H9 (cell line): Measurements from ENCODE around the gene MICAL2. TPM values are rescaled to one million over a fixed set of nuclear protein-coding genes. Genes with fewer than 3 reads are reported as not detected.

Source experiments
- DNase-seq: peaks from one replicate; pipeline ENCODE4 v3.0.0-alpha.2; 2017
- H2AFZ ChIP-seq: one replicate; pipeline ENCODE4 v1.6.1; 2013; ENCODE audit warnings: mild to moderate bottlenecking, low read length, control low read depth, moderate library complexity
- H2AK5ac ChIP-seq: 2 replicates; pipeline ENCODE4 v1.6.1; 2013; ENCODE audit warnings: low read length, control low read depth, mixed read lengths; ENCODE audit not compliant: insufficient read length
- H2BK120ac ChIP-seq: one replicate; pipeline ENCODE4 v1.6.1; 2013; ENCODE audit warnings: low read depth, mild to moderate bottlenecking, low read length, control low read depth, inconsistent platforms; ENCODE audit not compliant: poor library complexity, severe bottlenecking
- H2BK12ac ChIP-seq: 2 replicates; pipeline ENCODE4 v1.6.1; 2013; ENCODE audit warnings: low read length, control low read depth, mixed read lengths, low read depth; ENCODE audit not compliant: insufficient read length
- H2BK15ac ChIP-seq: 2 replicates; pipeline ENCODE4 v1.6.1; 2013; ENCODE audit warnings: low read depth, low read length, control low read depth
- H2BK20ac ChIP-seq: one replicate; pipeline ENCODE4 v1.6.1; 2013; ENCODE audit warnings: low read depth, mild to moderate bottlenecking, low read length, control low read depth, inconsistent platforms; ENCODE audit not compliant: poor library complexity, severe bottlenecking
- H2BK5ac ChIP-seq: 2 replicates; pipeline ENCODE4 v1.6.1; 2013; ENCODE audit warnings: low read length, control low read depth, mixed read lengths; ENCODE audit not compliant: insufficient read length
- H3K14ac ChIP-seq: 2 replicates; pipeline ENCODE4 v1.6.1; 2013; ENCODE audit warnings: low read length, control low read depth; ENCODE audit not compliant: insufficient read depth
- H3K18ac ChIP-seq: 2 replicates; pipeline ENCODE4 v1.6.1; 2013; ENCODE audit warnings: low read depth, mild to moderate bottlenecking, mixed read lengths, low read length, control low read depth; ENCODE audit not compliant: insufficient read length
- H3K23ac ChIP-seq: 2 replicates; pipeline ENCODE4 v1.6.1; 2013; ENCODE audit warnings: low read length, control low read depth, mixed read lengths, low read depth; ENCODE audit not compliant: insufficient read length
- H3K23me2 ChIP-seq: 2 replicates; pipeline ENCODE4 v1.6.1; 2013; ENCODE audit warnings: low read depth, mild to moderate bottlenecking, mixed read lengths, low read length, control low read depth; ENCODE audit not compliant: insufficient read length, poor library complexity, severe bottlenecking
- H3K27ac ChIP-seq: 2 replicates; pipeline ENCODE4 v1.5.1; 2013; ENCODE audit warnings: low read length, control low read depth, mixed read lengths, low read depth; ENCODE audit not compliant: insufficient read length
- H3K27me3 ChIP-seq: 2 replicates; pipeline ENCODE4 v1.6.1; 2013; ENCODE audit warnings: low read length, control low read depth, inconsistent platforms; ENCODE audit not compliant: insufficient read depth
- H3K4ac ChIP-seq: 2 replicates; pipeline ENCODE4 v1.6.1; 2013; ENCODE audit warnings: low read depth, mild to moderate bottlenecking, control low read depth, inconsistent platforms, low read length, moderate library complexity
- H3K4me1 ChIP-seq: 2 replicates; pipeline ENCODE4 v1.6.1; 2013; ENCODE audit warnings: low read length, control low read depth, inconsistent platforms; ENCODE audit not compliant: insufficient read depth
- H3K4me2 ChIP-seq: 2 replicates; pipeline ENCODE4 v1.6.1; 2013; ENCODE audit warnings: low read length, control low read depth, mixed read lengths; ENCODE audit not compliant: insufficient read length, insufficient read depth
- H3K56ac ChIP-seq: 2 replicates; pipeline ENCODE4 v1.6.1; 2013; ENCODE audit warnings: low read depth, mild to moderate bottlenecking, mixed read lengths, low read length, control low read depth; ENCODE audit not compliant: insufficient read length
- H3K79me1 ChIP-seq: 2 replicates; pipeline ENCODE4 v1.6.1; 2013; ENCODE audit warnings: low read depth, mild to moderate bottlenecking, moderate library complexity, low read length, control low read depth, inconsistent platforms; ENCODE audit not compliant: insufficient read depth, poor library complexity, severe bottlenecking
- H3K79me2 ChIP-seq: 2 replicates; pipeline ENCODE4 v1.6.1; 2013; ENCODE audit warnings: low read length, control low read depth, inconsistent platforms; ENCODE audit not compliant: insufficient read depth
- H3K9ac ChIP-seq: 2 replicates; pipeline ENCODE4 v1.6.1; 2013; ENCODE audit warnings: low read length, control low read depth, mixed read lengths; ENCODE audit not compliant: insufficient read length; ENCODE audit errors: extremely low read depth
- H3K9me3 ChIP-seq: one replicate; pipeline ENCODE4 v1.6.1; 2013; ENCODE audit warnings: low read depth, low read length, inconsistent platforms; ENCODE audit not compliant: control insufficient read depth
- H3T11ph ChIP-seq: one replicate; pipeline ENCODE4 v1.6.1; 2013; ENCODE audit warnings: mild to moderate bottlenecking, low read length, control low read depth, inconsistent platforms
- H4K20me1 ChIP-seq: one replicate; pipeline ENCODE4 v1.6.1; 2013; ENCODE audit not compliant: control insufficient read depth, insufficient read length, insufficient read depth
- H4K5ac ChIP-seq: 2 replicates; pipeline ENCODE4 v1.6.1; 2013; ENCODE audit warnings: low read depth, mild to moderate bottlenecking, mixed read lengths, low read length, control low read depth; ENCODE audit not compliant: insufficient read length
- H4K8ac ChIP-seq: replicated peaks from 2 replicates; pipeline ENCODE4 v1.6.1; 2013; ENCODE audit warnings: low read length, control low read depth, mixed read lengths, low read depth; ENCODE audit not compliant: insufficient read length
- H4K91ac ChIP-seq: 2 replicates; pipeline ENCODE4 v1.6.1; 2013; ENCODE audit warnings: low read depth, mild to moderate bottlenecking, moderate library complexity, mixed read lengths, low read length, control low read depth; ENCODE audit not compliant: insufficient read length
- H3K27ac Mint-ChIP-seq, 3 experiments: 2 replicates in 2 of 3; 3 replicates in 1 of 3; pipeline ENCODE4 v1.8.0; 2020 to 2021; ENCODE audit warnings: mixed read lengths in 3 of 3, mild to moderate bottlenecking in 1 of 3, moderate library complexity in 1 of 3
- H3K27me3 Mint-ChIP-seq: 2 replicates; pipeline ENCODE4 v1.8.0; 2021; ENCODE audit warnings: low read depth, mild to moderate bottlenecking, moderate library complexity, mixed read lengths
- H3K36me3 Mint-ChIP-seq, 3 experiments: 2 replicates in 2 of 3; 3 replicates in 1 of 3; pipeline ENCODE4 v1.8.0; 2020 to 2021; ENCODE audit warnings: low read depth in 3 of 3, mixed read lengths in 3 of 3; ENCODE audit not compliant: insufficient read depth in 1 of 3
- H3K4me1 Mint-ChIP-seq, 2 experiments: 2 replicates each; pipeline ENCODE4 v1.8.0; 2020; ENCODE audit warnings: mixed read lengths in 2 of 2
- H3K4me3 Mint-ChIP-seq, 2 experiments: 2 replicates in 1 of 2; 3 replicates in 1 of 2; pipeline ENCODE4 v1.8.0; 2020 to 2021; ENCODE audit warnings: mild to moderate bottlenecking in 2 of 2, mixed read lengths in 2 of 2, moderate library complexity in 1 of 2
- H3K9me3 Mint-ChIP-seq, 2 experiments: 2 replicates in 1 of 2; 3 replicates in 1 of 2; pipeline ENCODE4 v1.8.0; 2020; ENCODE audit warnings: mild to moderate bottlenecking in 2 of 2, mixed read lengths in 2 of 2, moderate library complexity in 1 of 2
- WGBS: extraction: QIAGEN DNeasy Blood & Tissue Kit; methylation state at CpG from one replicate; pipeline ENCODE4 v1.1.7; 2013; ENCODE audit warnings: missing lambda C conversion rate, low lambda C conversion rate, mixed read lengths; ENCODE audit not compliant: insufficient read length; ENCODE audit errors: extremely low coverage; 5-methylcytosine and 5-hydroxymethylcytosine counted together
- total RNA-seq: library from RNA; stranded (reverse); gene quantifications from 2 replicates; pipeline ENCODE4 v1.2.1, GENCODE V29; 2021
- TF ChIP-seq, protein P1 (sequence below): fragments of 200-600 bp; sonication (generic); conservative IDR thresholded peaks from 3 replicates; pipeline ENCODE4 v1.8.0; 2021; ENCODE audit warnings: antibody characterized with exemption, mild to moderate bottlenecking

MICAL2 gene
- total RNA-seq, 1 experiment from 2014 or later, result 4.7 TPM

DNA sequence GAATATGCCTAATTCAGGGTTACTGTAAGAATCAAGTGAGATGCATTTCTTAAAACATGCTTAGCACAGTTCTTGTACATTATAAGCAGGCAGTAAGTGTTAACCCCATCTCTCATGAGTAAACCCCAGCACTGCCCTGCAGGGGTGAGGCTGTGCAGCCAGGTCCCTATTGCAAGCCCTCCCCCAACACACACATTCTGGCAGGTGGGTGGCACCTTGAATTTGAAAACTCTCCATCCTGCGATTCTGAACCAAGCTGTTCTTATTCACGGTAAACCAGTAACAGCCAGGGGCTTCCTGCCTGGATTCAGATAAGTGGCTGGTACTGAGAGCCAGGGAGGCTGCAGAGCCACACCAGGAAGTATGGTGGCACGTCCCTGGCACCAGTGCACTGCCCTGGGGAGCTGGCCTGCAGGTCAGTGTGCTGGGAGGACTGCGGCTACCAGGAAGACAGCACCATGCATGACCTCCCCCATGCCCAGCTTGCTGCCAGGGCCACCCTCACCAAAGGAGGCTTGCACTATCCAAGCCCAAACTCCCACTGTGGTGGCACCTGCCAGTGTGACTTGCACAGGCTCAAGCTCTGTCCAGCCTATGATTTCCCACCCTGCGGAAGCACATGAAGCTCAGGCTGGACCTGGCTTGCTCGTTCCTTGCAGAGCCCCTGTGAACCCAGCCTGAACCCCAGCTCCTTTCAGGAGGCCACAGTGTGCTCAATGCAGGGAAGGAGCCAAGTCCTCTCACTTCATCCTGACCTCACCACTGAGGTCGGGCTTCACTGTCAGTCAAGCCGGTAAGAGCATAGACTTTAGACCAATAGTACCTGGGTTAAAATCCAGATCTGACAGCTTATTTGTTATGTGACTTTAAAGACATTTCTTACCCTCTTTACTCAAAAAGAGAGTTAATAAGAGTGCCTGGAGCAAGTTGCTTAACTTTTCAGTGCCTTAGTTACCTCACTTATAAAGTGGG, 88.1 kb downstream of the MICAL2 start:
- no peaks in the 10 kb centered on the region for H3K9me3 ChIP-seq
- no peak overlapping the region for H2AK5ac ChIP-seq
- H3K9ac ChIP-seq, result no peak overlapping the region
- H3K4me3 Mint-ChIP-seq, result no peak overlapping the region
- no peak overlapping the region for H2BK15ac ChIP-seq
- no peak overlapping the region for H3K4ac ChIP-seq
- H4K8ac ChIP-seq, result no peak overlapping the region
- no peak overlapping the region; a peak in 1 of 7 replicates for H3K27ac Mint-ChIP-seq
- no peaks in the 10 kb centered on the region for H3K23me2 ChIP-seq
- H2BK12ac ChIP-seq, result no peak overlapping the region
- no peaks in the 10 kb centered on the region for H3K79me2 ChIP-seq
- no peak overlapping the region for H2BK5ac ChIP-seq
- no peaks in the 10 kb centered on the region for H3K36me3 Mint-ChIP-seq
- no peak overlapping the region for H3T11ph ChIP-seq
- no CpG with 5 or more reads among the region's 8 CpGs for WGBS
- H3K18ac ChIP-seq, result no peak overlapping the region
- H3K4me2 ChIP-seq, result no peak overlapping the region
- H3K27me3 ChIP-seq, result no peaks in the 10 kb centered on the region
- no peak overlapping the region for H3K23ac ChIP-seq
- peaks cover 4 to 12% of the 10 kb centered on the region in 2 experiments for H3K4me1 Mint-ChIP-seq
- H2AFZ ChIP-seq, result no peak overlapping the region
- no peak overlapping the region for H3K56ac ChIP-seq
- H3K14ac ChIP-seq, result no peak overlapping the region
- no peak for DNase-seq
- TF ChIP-seq, protein P1, sequence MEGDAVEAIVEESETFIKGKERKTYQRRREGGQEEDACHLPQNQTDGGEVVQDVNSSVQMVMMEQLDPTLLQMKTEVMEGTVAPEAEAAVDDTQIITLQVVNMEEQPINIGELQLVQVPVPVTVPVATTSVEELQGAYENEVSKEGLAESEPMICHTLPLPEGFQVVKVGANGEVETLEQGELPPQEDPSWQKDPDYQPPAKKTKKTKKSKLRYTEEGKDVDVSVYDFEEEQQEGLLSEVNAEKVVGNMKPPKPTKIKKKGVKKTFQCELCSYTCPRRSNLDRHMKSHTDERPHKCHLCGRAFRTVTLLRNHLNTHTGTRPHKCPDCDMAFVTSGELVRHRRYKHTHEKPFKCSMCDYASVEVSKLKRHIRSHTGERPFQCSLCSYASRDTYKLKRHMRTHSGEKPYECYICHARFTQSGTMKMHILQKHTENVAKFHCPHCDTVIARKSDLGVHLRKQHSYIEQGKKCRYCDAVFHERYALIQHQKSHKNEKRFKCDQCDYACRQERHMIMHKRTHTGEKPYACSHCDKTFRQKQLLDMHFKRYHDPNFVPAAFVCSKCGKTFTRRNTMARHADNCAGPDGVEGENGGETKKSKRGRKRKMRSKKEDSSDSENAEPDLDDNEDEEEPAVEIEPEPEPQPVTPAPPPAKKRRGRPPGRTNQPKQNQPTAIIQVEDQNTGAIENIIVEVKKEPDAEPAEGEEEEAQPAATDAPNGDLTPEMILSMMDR, result no peak
- H4K20me1 ChIP-seq, result no peaks in the 10 kb centered on the region
- H3K9me3 Mint-ChIP-seq, result peaks cover 0 to 3% of the 10 kb centered on the region in 2 experiments; a peak in 1 of 5 replicates
- no peaks in the 10 kb centered on the region for H3K4me1 ChIP-seq
- no peak overlapping the region for H3K27ac ChIP-seq
- no peak overlapping the region for H4K5ac ChIP-seq
- no peak overlapping the region for H2BK20ac ChIP-seq
- H2BK120ac ChIP-seq, result no peak overlapping the region
- no peak overlapping the region for H4K91ac ChIP-seq
- peaks cover 3% of the 10 kb centered on the region; the same call in 1 of the 2 replicates for H3K27me3 Mint-ChIP-seq
- no peaks in the 10 kb centered on the region for H3K79me1 ChIP-seq
